ENCODE results near the gene CCDC50. TPM values are rescaled to one million over a fixed set of nuclear protein-coding genes. Genes with fewer than 3 reads are reported as not detected.

The CCDC50 gene
- total and polyA plus RNA-seq, 10 of the 15 experiments (the other 5 are each of a cell fraction or from before 2014, with no cell fraction given) = 46.7 to 150 (median 125) TPM

DNA sequence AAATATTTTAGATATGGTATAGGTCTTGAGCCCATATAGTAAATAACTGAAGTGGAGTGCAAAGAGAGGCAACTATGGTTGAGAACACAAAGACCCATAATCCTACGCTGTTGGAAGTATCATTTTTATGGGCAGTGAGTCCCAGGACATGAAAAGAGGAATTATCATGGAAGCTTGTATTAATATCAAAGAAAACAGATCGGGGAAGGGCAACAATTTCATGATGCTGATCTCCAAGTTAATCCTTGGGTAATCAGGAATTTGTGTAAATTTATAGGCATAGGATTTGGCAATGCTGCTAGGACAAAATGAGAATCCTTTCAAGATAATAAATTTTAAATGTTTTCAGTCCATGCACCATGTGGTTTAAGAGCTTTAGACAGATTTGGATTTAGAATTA, 91.6 kb downstream of the CCDC50 start (continued):
- TF ChIP-seq USF1 (IDR thresholded peaks at IDR 0.05; ENCODE audit: borderline replicate concordance, extremely low read length, insufficient read depth, low read depth, low read length) (no peak), JUND (IDR thresholded peaks at IDR 0.05; ENCODE audit: low read depth, low read length) (no peak), ATF7 (IDR thresholded peaks at IDR 0.05; ENCODE audit: low read depth) (no peak), CHD1 (IDR thresholded peaks at IDR 0.05; ENCODE audit: low read depth, low read length) (no peak), SREBF2 (IDR thresholded peaks at IDR 0.05; ENCODE audit: low read length) (no peak), SUPT20H (IDR thresholded peaks at IDR 0.05; ENCODE audit: borderline replicate concordance, control insufficient read depth, low read depth, low read length) (no peak), SRF (IDR thresholded peaks at IDR 0.05; ENCODE audit: low read depth in 2 of 2, low read length in 2 of 2) (no peak), ZBTB11 (CRISPR knock-in tag; IDR thresholded peaks at IDR 0.05) (no peak), CREM (IDR thresholded peaks at IDR 0.05; ENCODE audit: low read depth) (no peak), CEBPZ (IDR thresholded peaks at IDR 0.05; ENCODE audit: low read depth, low read length) (no peak), RUNX3 (IDR thresholded peaks at IDR 0.05; ENCODE audit: low read length) (no peak), TCF12 (IDR thresholded peaks at IDR 0.05; ENCODE audit: low read depth, low read length) (no peak), MYC (IDR thresholded peaks at IDR 0.05; ENCODE audit: insufficient read depth, insufficient read length, insufficient replicate concordance, low read length, severe bottlenecking) (no peak), SMAD5 (IDR thresholded peaks at IDR 0.05; ENCODE audit: low read depth) (no peak), ZNF687 (IDR thresholded peaks at IDR 0.05) (no peak), CBX5 (IDR thresholded peaks at IDR 0.05; ENCODE audit: low read depth) (no peak)
- TF ChIP-seq, protein P1, sequence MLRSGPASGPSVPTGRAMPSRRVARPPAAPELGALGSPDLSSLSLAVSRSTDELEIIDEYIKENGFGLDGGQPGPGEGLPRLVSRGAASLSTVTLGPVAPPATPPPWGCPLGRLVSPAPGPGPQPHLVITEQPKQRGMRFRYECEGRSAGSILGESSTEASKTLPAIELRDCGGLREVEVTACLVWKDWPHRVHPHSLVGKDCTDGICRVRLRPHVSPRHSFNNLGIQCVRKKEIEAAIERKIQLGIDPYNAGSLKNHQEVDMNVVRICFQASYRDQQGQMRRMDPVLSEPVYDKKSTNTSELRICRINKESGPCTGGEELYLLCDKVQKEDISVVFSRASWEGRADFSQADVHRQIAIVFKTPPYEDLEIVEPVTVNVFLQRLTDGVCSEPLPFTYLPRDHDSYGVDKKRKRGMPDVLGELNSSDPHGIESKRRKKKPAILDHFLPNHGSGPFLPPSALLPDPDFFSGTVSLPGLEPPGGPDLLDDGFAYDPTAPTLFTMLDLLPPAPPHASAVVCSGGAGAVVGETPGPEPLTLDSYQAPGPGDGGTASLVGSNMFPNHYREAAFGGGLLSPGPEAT (IDR thresholded peaks at IDR 0.05; ENCODE audit: low read depth) = no peak

All from GM12878 (cell line).